HUDEP-2 (cell line): ENCODE data around the gene ZNF831.

Experiments used
- DNase-seq, 76 experiments: peaks; one replicate each; lab custom pipeline; 2025; ENCODE audit not compliant: unreplicated experiment in 76 of 76; lab: John Stamatoyannopoulos, UW

The ZNF831 gene

DNA sequence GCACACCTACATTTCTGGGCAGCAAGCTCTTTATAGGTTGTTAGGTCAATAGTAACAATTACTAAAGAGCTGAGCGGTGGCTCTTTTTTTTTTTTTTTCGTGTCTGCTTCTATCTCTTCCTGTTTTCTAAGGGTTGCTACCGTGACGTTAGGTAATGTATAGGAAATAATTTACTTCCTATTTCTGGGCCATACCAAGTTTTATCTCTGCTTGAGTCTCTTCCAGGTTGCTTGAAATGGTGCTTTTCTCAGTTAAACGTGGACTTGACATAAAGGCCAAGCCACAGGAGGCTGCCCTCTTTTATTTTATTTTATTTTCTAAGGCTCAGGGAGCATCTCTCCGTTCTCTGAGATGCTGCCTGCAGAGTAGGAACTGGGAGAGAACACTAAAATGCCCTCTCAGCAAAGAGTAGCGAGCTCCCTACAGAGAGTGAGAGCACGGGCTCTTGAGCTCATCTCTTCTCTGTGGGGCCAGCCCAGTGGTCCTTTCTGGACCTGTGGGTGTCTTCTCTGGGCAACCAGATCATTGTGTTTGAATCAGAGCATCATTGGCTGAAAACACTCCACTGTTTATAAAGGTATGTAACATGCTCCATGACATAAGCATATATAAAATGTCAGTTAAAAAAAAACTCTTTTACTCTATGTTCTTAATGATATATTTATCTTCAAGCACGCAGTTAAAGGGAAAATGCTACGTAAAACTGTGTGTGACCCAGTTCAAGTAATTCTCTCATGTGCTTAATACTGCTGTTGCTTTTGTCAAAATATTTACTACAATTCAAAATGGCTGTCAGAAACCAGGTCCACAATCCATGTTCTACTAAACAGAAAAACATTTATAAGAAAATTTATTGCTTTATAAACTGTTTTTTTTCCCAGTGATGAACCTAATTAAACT, at the start of gene ZNF831:
Gene ZNF831 (plus strand): TSS at position 191 of the 900 bp plus-strand sequence. CDS start 27,199 bp downstream, outside the sequence.
- no peak for DNase-seq

DNA sequence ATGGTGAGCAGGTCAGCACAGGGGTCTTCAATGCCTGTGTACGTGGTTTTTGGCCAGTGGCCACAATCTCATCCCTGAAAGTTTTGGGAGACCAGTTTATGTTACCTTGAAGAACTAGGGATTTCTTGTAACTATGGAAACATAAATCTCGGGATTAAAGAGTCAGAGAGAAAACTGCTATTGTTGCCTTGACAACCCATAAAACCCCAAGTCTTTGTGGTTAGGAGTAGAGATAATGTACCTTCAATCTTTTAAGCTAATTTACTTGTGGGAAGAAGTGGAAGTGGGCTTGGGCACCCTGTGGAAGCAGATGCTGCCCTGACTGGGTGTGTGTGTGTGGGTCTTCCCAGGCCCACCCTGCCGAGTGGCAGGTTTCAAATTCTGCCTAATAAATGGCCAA, 46.1 kb upstream of the ZNF831 start:
- no peak for DNase-seq

DNA sequence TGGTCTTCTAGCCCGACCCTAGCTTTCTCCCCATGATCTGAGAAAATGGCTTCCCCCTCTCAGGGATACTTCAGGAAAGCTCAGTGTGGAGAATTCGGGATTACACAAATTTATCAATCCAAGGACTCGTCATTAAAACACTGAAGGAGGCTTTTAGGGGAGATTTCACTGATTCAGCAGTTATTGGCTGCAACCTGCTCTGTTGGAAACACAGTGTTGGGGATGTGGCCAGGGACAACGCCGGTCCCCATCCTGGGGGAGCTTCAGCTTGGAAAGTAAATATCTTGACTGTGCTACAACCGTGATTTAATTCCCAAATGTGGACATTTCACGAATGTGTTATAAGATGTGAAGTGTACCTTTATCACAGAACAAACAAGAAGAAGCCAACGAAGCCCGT, 44.8 kb upstream of the ZNF831 start:
- DNase-seq: no peak

DNA sequence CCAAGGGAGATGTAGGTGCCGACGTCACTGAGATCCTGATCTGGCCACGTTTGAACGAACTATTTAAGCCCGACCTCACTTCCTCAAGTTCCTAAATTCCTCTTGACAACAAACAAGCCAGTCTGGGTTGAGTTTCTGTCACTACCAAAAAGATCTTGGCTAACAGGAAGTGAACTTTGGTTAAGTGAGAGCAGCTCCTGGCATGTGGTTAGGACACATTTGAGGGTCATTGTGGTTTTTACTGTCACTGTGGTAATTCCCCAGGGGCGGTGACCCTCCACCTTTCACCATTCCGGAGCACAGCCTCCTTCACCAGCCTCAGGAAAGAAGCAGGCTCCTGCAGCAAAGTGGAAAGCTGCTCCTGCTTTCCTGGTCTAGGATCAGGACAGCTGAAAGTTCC, 43.1 kb upstream of the ZNF831 start:
- no peak for DNase-seq

DNA sequence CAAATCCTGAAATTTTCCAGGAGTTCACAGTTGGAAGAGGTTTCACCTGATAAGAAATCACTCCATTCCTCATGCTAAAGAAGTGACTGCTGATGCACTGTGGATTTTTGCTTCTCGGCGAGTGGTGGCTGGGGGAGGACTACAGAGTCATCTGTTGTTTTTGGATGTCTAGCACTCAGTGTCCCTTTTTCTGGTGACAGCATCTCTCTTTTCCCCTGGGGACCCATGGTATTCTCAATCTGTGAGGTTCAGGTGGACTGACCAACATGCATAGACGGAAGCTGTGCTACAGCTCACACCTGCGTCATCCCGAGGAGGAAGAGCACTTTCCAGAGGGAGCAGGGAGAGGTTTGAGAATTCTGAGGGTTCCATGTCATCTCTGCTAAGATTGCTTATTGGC, 42.7 kb upstream of the ZNF831 start:
- DNase-seq: no peak

DNA sequence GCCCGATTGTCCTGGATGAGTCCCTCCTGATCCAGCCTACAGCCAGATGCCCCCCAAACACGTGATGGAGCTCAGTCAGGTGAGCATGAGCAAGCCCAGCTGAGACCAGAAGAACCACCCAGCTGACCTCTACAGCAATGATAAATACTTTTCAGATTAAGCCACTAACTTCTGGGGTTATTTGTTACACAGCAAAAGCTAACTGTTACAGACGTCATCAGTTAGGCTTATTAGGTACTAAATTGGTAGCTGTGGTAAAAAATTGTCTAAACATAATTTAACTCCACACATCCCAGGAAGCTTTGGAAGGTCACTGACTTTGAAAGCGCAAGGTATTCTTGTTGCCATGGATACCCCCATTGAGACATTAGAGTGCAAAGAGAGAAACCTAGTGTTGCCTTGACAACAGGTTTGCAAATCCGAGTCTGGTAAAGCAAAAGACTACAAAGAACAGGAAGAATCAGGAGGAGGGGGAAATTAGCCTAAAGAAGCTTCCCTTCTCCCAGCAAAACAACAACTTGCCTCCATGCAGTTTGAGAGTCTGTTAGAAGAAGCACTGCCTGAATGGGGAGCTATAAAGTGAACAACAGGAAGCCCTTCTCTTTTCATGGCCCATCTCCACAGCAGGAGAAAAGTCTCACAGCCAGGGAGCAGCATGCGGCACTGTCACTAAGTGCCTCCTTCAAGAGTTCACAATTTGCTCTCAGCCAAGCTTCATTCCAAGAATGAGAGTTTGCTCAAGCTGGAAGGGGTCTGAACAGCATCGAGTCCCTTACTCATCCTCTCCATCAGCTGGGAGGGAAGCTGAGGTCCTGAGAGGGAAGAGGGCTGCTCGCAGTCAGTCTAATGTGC, 41.7 kb upstream of the ZNF831 start:
- no peak for DNase-seq

DNA sequence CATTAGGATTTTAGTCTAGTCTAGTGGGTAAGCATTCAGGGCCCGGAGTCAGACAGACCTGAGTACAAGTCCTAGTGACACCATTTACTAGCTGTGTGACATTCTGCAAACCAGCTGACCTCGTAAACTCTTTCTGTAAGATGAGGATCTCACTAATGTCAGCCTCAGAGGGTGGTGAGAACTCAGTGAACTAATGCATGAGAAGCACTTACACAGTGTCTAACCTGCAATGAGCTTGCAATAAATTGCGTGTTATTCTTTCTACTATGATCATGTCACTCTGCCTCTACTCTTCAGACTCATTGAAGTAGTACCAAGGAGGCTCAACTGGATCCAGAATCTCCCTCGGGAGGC, 41.1 kb upstream of the ZNF831 start:
- no peak for DNase-seq

DNA sequence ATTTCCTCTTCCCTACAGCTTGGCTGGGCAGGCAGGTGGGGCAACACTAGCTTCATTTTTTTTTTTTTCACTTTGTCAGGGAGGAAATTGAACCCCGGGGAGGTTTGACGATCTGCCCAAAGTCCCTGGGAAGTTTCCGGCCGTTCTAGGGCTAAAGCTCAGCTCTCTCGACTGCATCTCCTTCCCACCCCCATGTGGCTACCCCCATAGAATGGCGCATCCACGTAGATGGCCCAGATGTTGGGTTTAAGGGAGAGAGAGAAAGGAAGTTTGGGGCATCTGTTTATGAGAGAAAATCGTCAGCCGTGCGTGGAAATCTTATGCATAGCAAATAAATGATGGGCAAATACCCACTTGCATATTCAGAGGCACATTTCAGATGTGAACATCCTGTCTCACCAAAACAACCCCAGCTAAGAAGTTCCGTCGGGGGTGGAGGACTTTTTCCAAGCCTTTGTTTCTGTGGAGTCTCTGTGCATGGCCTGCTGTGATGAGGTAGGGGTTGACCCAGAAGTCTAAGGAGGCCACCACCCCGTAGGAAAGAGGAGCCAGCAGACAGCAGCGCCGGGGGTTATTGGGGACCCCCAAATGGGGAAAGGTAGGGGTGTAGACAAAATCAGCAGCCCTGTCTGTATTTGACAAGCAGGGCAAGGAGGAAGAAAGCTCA, 40.5 kb upstream of the ZNF831 start:
- DNase-seq: no peak

DNA sequence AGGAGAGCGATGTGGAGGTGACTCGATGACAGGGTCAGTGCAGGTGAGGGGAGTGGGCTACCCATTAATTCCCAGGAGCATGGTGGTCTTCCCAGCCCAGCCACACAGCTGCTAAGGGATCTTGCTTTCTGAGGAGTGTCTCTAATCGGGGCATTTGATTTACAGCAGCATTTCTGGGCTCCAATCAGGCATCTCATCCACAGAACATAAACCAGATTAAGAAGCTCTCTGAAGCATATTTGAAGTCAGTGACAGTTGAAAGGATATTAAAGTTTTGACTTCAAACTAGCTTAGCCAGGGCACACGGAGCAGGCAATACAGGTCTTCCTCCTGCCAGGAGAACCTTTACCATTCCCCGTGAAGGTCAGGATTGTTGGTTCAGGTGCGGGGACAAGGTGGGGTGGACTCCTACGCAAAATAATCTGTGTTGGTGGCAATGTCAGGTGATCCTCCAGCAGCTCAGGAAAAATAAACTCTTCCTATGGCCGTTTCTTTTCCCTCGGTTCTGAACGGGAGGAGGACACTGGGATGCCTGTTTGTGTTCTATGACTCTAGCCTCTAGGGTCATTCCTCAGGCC, 39.9 kb upstream of the ZNF831 start:
- no peak for DNase-seq

DNA sequence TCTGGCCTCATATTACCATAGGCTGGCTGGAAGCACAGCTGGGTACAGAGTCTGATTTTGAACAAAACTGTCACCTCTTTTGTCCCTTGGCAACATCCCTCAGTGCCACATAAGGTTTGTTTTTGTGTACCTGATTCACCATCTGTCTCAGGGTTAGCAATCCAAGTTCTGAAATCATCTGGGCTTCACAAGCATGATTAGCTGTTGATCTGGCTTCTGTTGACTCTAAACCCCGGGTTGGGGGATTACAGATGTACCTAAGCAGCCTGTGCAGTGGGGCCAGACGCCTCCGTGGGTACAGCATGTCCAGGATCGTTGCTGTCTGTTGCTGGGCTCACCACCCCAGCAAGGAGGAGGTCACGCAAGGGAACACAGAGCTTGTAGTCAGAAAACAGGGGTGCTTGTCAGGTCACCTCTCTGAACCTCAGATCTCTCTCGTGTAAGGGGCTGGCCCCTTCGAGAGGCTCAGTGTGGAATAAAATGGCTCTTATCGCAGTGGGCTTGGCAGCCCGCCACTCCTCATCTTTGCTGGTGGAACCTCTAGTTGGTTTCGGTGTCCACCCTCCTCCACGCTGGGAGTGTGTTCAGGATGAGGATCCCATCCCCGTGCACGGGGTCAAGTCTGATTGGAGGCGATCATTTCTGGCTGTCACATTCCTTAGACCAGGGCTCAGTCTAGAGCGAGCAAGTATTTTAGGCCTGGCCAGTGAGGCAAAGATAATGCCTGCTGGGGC, 39.2 kb upstream of the ZNF831 start:
- no peak for DNase-seq

DNA sequence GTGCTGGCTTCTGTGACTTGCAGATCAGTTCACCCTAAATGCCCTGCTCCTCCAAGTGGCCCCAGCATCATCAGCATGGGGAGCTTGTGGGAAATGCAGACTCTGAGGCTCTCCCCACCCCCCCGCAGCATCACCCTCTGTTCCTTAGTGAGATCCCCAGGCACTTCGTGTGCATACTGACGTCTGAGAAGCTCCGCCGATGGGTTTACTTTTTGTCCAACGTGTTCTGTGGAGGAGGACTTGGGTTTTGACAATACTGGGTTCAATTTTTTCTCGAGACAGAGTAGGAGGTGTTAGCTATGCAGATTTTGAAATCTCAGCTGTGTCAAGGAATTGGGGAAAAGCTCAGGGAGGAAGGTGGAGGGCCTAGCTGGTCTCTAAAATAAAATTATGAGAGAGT, 38.3 kb upstream of the ZNF831 start:
- no peak for DNase-seq

DNA sequence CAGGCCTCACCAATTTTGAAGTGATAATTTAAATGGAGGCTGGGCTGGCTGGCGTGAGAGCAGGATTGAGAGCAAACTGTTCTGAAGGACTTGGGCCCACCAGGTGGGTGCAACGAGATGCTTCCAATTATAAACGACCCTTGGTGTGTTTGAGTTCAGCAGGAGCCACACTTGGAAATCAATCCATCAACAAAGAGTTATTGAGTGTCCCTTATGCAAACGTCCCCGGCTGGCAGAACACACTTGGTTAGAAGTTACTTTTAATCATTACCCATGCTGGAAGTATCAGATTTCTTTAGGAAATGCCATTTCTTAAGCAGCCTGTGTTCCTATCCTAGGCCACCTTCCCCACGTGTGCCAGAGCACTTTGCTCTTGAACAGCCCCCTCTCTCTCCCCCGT, 37.8 kb upstream of the ZNF831 start:
- no peak for DNase-seq

DNA sequence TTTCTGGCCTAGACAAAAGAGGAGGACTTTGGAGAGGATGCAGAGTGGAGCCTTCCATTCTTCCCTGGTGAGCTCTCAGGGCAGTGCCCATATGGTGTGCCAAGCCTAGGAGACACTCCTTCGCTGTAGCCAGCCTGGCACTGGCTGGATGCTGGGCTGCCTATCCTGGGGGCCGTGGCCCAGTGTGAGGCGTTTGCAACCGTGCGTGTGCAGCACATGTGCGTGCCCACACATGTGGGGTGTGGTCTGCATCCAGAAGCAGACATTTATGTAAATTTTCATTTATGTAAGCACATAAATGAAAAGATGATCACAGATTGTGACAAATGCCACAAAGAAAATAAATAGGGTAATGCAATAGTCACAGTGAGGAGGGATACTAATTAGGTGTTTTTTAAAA, 35.8 kb upstream of the ZNF831 start:
- DNase-seq: no peak

DNA sequence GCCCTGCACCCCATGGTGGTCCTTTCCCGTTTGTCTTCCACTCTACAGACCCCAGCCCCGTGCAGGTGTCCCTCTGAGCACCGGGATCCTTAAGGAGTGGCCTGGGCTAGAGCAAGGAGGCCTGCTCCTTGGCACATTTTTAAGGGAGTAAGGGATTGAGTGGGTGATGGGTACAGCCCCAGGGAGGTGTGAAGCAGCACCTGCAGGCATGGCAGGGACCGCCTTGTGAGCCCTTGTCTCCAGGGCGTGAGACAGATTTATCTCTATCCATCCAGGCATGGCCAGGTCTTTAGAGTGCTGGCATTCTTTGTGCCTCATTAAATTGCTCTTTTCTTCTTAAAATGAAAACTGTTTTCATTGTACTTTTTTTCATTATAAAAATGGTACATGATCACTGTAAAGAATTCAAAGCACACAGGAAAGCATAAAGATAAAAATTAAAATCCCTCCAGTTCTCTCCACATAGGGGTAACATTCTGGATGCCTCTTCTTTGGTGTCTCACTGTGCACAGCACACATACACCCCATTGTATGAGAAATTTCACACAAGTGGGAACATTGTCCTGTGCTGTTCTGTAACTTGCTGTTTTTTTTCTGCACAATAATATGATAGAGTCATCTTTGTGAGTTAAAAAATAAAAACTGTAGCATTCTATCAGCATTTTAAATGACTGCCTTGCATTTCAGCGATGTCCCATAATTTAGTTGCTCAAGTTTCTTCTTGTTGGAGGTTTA, 31.9 kb upstream of the ZNF831 start:
- no peak for DNase-seq

DNA sequence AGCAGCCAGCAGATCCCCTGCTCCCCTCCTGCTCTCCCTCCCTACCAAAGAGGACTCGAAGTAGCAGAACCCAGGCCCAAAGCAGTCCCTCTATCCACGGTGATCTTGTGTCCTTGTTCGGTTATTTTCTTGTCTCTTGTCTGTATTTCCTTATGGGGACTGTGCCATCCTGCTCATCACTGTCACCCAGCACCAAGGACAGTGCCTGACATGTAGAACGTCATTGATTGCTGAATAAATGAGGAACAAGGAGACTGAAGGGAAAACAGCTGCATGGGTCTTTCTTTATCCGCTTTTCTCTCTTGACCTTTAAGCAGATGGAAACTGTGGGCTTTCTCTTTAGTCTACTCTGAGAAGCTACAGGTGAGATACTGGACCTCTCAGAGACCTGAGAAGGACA, 29.4 kb upstream of the ZNF831 start:
- DNase-seq: no peak

DNA sequence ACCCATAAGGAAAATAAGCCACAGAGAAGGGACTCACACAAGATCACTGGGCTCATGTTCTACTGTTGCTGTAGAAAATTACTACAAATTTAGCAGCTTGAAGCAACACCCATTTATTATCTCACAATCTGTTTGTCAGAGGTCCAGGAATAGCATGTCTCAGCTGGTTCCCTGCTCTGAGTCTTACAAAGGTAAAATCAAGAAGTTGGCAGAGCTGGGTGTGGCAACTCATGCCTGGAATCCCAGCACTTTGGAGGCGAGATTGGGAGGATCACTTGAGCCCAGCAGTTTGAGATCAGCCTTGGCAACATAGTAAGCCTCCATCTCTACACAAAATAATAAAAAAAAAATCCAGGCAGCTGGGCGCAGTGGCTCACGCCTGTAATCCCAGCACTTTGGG, 28.5 kb upstream of the ZNF831 start:
- DNase-seq: no peak

DNA sequence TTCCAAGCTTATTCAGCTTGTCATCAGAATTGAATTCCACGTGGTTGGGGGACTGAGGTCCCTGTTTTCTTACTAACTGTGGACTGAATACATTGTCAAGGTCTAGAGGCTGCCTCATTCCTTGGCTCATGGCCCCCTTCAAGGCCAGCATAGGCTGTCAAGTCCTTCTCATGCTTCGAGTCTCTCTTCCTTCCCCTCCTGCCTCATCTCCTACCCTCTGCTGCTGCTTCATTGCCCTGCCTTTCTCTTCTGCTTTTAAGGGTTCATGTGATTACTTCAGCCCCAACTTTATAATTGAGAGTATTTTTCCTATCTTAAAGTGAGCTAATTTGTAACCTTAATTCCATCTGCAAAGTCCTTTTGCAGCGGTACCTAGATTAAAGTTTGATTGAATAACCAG, 27.6 kb upstream of the ZNF831 start:
- no peak for DNase-seq

DNA sequence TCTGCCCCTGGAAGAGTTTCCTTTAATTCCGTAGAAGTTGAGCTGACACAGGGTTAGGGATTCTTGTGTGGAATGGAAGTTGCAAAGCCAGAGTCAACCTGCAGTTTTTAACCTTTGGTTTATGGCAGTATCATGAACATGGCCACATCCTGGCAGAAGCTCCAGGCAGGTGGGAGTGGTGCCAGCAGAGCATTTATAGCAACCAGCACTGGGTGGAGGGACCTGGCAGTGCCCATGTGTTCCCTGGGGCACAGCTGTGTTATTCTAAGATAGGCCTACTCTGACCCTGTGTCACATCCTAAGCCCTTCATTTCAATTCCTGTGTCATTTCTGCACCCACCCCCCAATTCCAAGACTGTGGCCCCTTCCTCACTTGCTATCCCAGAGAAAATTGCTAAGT, 26.1 kb upstream of the ZNF831 start:
- DNase-seq: peak in 1 of 76 experiments; percentile 5

DNA sequence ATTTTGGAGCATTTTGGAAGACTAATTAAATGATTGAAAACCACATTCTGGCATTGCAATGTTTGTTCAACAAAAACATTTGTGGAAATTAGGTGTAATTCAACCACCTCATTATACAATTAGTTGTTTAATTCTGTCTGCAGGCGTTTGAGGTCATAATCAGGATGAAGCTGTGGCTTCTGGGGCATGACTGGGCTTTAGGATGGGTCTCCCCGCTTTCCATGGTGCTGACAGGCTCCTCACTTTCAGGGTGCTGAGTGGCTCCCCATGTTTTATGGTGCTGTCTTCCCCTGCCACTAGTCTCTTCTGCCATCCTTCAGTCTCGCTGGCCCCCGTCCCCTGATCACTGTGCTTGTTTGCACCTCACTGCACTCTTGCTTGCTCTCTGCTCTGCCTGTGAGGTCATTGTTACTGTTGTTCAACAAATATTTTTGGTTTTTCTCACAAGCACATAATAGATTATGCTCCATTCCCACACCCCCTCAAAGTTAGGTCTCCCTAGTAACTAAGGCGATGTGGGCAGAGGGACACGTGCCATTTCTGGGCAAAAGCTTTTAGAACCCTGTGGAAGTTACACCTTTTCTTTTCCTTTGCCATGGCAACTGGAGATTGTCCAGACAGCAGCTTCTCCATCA, 25.4 kb upstream of the ZNF831 start:
- no peak for DNase-seq
